Measurements from ENCODE around the gene CTDSP1.

Gene CTDSP1

GRCh38 chr2:218427741-218428140, 28.1 kb downstream of the CTDSP1 start:
- no peak for DNase-seq

GRCh38 chr2:218428846-218429558, 29.3 kb downstream of the CTDSP1 start:
- DNase-seq, result no peak

- DNase-seq, result no peak
Measured at GRCh38 chr2:218429911-218430692, 30.4 kb downstream of the CTDSP1 start.

- no peak for DNase-seq
Measured at GRCh38 chr2:218430721-218431120, 31.1 kb downstream of the CTDSP1 start.

- no peak for DNase-seq
Measured at GRCh38 chr2:218431878-218432277, 32.2 kb downstream of the CTDSP1 start.

- no peak for DNase-seq
Measured at GRCh38 chr2:218432676-218433365, 33.2 kb downstream of the CTDSP1 start.

- no peak for DNase-seq
Measured at GRCh38 chr2:218434456-218434855, 34.8 kb downstream of the CTDSP1 start.

- DNase-seq, result no peak
Measured at GRCh38 chr2:218435003-218435982, 35.6 kb downstream of the CTDSP1 start.

GRCh38 chr2:218436992-218437391, 37.3 kb downstream of the CTDSP1 start:
- no peak for DNase-seq

GRCh38 chr2:218437969-218438368, 38.3 kb downstream of the CTDSP1 start:
- DNase-seq, result no peak

- no peak for DNase-seq
Measured at GRCh38 chr2:218438596-218438995, 38.9 kb downstream of the CTDSP1 start.

GRCh38 chr2:218444692-218445357, 45.2 kb downstream of the CTDSP1 start:
- DNase-seq, result no peak

- DNase-seq, result no peak
Measured at GRCh38 chr2:218445602-218446001, 45.9 kb downstream of the CTDSP1 start.

GRCh38 chr2:218446547-218446946, 46.9 kb downstream of the CTDSP1 start:
- DNase-seq, result no peak

- DNase-seq, result no peak
Measured at GRCh38 chr2:218447072-218447471, 47.4 kb downstream of the CTDSP1 start.

GRCh38 chr2:218448934-218449333, 49.3 kb downstream of the CTDSP1 start:
- DNase-seq, result no peak

- DNase-seq, result no peak
Measured at GRCh38 chr2:218452079-218452478, 52.4 kb downstream of the CTDSP1 start.
